ENCODE results near the gene CALCOCO1. TPM values are rescaled to one million over a fixed set of nuclear protein-coding genes. Genes with fewer than 3 reads are reported as not detected.
A peak's percentile ranks its signal among the peaks of the same experiment; 100 is the strongest.

The CALCOCO1 gene
- total and polyA plus RNA-seq, 2 of the 13 experiments (the other 11 are each of a cell fraction or from before 2014, with no cell fraction given) = 7.7 to 47.7 TPM

- TF ChIP-seq ZMAT5 (CRISPR knock-in tag; IDR thresholded peaks at IDR 0.05; ENCODE audit: borderline replicate concordance, low read depth) (no peak), HOMEZ (CRISPR knock-in tag; IDR thresholded peaks at IDR 0.05; ENCODE audit: low read depth) (peak; percentile 42; the same call in 1 of the 2 replicates), NRL (CRISPR knock-in tag; IDR thresholded peaks at IDR 0.05; ENCODE audit: borderline replicate concordance) (no peak), GPBP1L1 (CRISPR knock-in tag; IDR thresholded peaks at IDR 0.05) (no peak), ARID2 (CRISPR knock-in tag; IDR thresholded peaks at IDR 0.05; ENCODE audit: borderline replicate concordance) (no peak), ZNF407 (CRISPR knock-in tag; IDR thresholded peaks at IDR 0.05; ENCODE audit: not compliant biosample characterization) (no peak), FOXP1 (IDR thresholded peaks at IDR 0.05) (no peak), FOXP1 (CRISPR knock-in tag; IDR thresholded peaks at IDR 0.05) (peak; percentile 55), TAF1 (CRISPR knock-in tag; IDR thresholded peaks at IDR 0.05) (peak; percentile 55), STAG1 (CRISPR knock-in tag; IDR thresholded peaks at IDR 0.05) (no peak; the same call in 1 of the 2 replicates), ZC3H13 (CRISPR knock-in tag; IDR thresholded peaks at IDR 0.05) (0 out of 2 replicates have a peak, but pooled peaks have one; percentile 45), PHF5A (CRISPR knock-in tag; IDR thresholded peaks at IDR 0.05; ENCODE audit: low read depth, unreplicated experiment) (peak; percentile 47), IKZF4 (CRISPR knock-in tag; IDR thresholded peaks at IDR 0.05; ENCODE audit: borderline replicate concordance, low read depth, not compliant biosample characterization) (no peak), ZNF225 (CRISPR knock-in tag; IDR thresholded peaks at IDR 0.05) (no peak), DBP (CRISPR knock-in tag; IDR thresholded peaks at IDR 0.05; ENCODE audit: not compliant biosample characterization) (no peak), MTF1 (CRISPR knock-in tag; IDR thresholded peaks at IDR 0.05) (0 out of 2 replicates have a peak, but pooled peaks have one; percentile 43), EED (CRISPR knock-in tag; IDR thresholded peaks at IDR 0.05) (no peak)
Observed at GRCh38 chr12:53727310-53728041, at the start of gene CALCOCO1 (continued).

Measured in HepG2 (cell line).